CD4-positive, alpha-beta T cell (primary cell): ENCODE results near the gene TMEM114. TPM values are rescaled to one million over a fixed set of nuclear protein-coding genes. Genes with fewer than 3 reads are reported as not detected.

ENCODE experiments used
- ATAC-seq: fragments of 200-7000 bp; cut with Tn5 transposase; one replicate; pipeline ENCODE4 v1.10.0; 2022; ENCODE audit warnings: mild to moderate bottlenecking; ENCODE audit not compliant: poor library complexity
- CTCF ChIA-PET: fragments of 350-600 bp; sonication (Branson Sonifier 250); formaldehyde crosslinking; loops from one replicate; lab custom pipeline; 2021; ENCODE audit warnings: antibody characterized with exemption, inconsistent platforms; lab: Charles Lee
- POLR2A ChIA-PET: fragments of 350-600 bp; sonication (Branson Sonifier 250); formaldehyde crosslinking; loops from one replicate; lab custom pipeline; 2021; ENCODE audit warnings: antibody characterized with exemption, inconsistent platforms; lab: Charles Lee
- DNase-seq, 14 experiments: peaks; one replicate each; pipeline ENCODE4 v3.0.0-alpha.2; 2013 to 2020; ENCODE audit warnings: mixed read lengths in 2 of 14
- H3K27ac ChIP-seq, 2 donors: one replicate each; pipeline versions ENCODE4 v1.5.1 to v1.7.0; 2013; ENCODE audit warnings: low read length in 2 of 2, low read depth in 1 of 2, mild to moderate bottlenecking in 1 of 2
- H3K27me3 ChIP-seq, 2 experiments: 1 replicate in 1 of 2; 2 replicates in 1 of 2; pipeline versions ENCODE4 v1.6.1 to v1.7.0; 2013; ENCODE audit warnings: low read length in 2 of 2, control low read depth in 1 of 2, mild to moderate bottlenecking in 1 of 2, moderate library complexity in 1 of 2; ENCODE audit not compliant: insufficient read depth in 2 of 2, control insufficient read depth in 1 of 2
- H3K36me3 ChIP-seq: one replicate; pipeline ENCODE4 v1.6.1; 2013; ENCODE audit warnings: low read length, control low read depth; ENCODE audit not compliant: insufficient read depth
- H3K4me1 ChIP-seq: one replicate; pipeline ENCODE4 v1.6.1; 2013; ENCODE audit warnings: low read length, control low read depth; ENCODE audit not compliant: insufficient read depth
- H3K4me3 ChIP-seq: one replicate; pipeline ENCODE4 v1.5.1; 2013; ENCODE audit warnings: mild to moderate bottlenecking, low read length, moderate library complexity
- H3K9me3 ChIP-seq, 2 experiments: 1 replicate in 1 of 2; 2 replicates in 1 of 2; pipeline versions ENCODE4 v1.6.1 to v1.7.0; 2013; ENCODE audit warnings: low read length in 2 of 2, mild to moderate bottlenecking in 2 of 2, control low read depth in 1 of 2, moderate library complexity in 1 of 2; ENCODE audit not compliant: control insufficient read depth in 1 of 2, insufficient read depth in 1 of 2
- H3K27ac Mint-ChIP-seq: one replicate; pipeline ENCODE4 v1.8.0; 2020; ENCODE audit warnings: mixed read lengths
- H3K27me3 Mint-ChIP-seq: one replicate; pipeline ENCODE4 v1.8.0; 2021; ENCODE audit warnings: mixed read lengths
- H3K36me3 Mint-ChIP-seq: one replicate; pipeline ENCODE4 v1.8.0; 2021; ENCODE audit warnings: low read depth, mixed read lengths
- H3K4me1 Mint-ChIP-seq: one replicate; pipeline ENCODE4 v1.8.0; 2021; ENCODE audit warnings: low read depth, mixed read lengths
- H3K4me3 Mint-ChIP-seq: one replicate; pipeline ENCODE4 v1.8.0; 2020; ENCODE audit warnings: mild to moderate bottlenecking, mixed read lengths
- H3K9me3 Mint-ChIP-seq: one replicate; pipeline ENCODE4 v1.8.0; 2020; ENCODE audit warnings: mixed read lengths
- intact Hi-C, 2 experiments: fragments of 100-400 bp; cut with DNase I in 1 of 2; cut with micrococcal nuclease in 1 of 2; formaldehyde crosslinking; loops; one replicate each; pipeline versions ENCODE4 v1.15.1 to v1.9.0; 2023 to 2025; cut with DNase I, micrococcal nuclease
- polyA plus RNA-seq, 2 donors: library from polyadenylated mRNA; unstranded; fragments of 120-200 nt; gene quantifications; one replicate each; pipeline ENCODE4 v1.2.1, GENCODE V29; 2013
- total RNA-seq, 174 experiments: library from RNA in 2 of 174; stranded (reverse) in 2 of 174; gene quantifications; one replicate each; pipeline ENCODE4 v1.2.3 and lab custom pipeline; 2021 to 2026
- TF ChIP-seq, protein P1 (sequence below): fragments of 200-600 bp; IDR thresholded peaks from one replicate; pipeline ENCODE4 v1.8.0; 2022; ENCODE audit warnings: antibody characterized with exemption, mild to moderate bottlenecking

Gene TMEM114
- total RNA-seq (not detected), total RNA-seq (lab: John Stamatoyannopoulos, UW) (0 to 0.13 (median 0) reads per million in 172 experiments)
- not detected for polyA plus RNA-seq (2013, experiment 1 of 2)
- polyA plus RNA-seq (2013, experiment 2 of 2) = not detected

GRCh38 chr16:8589900-8590688 lies at the start of gene TMEM114:
TMEM114 (minus strand) TSS chr16:8590511; CDS start chr16:8589838, 673 bp downstream.
- H3K27ac ChIP-seq = no peak within 1 kb of the TSS
- Mint-ChIP-seq H3K27me3 (peaks cover 42% of the 10 kb centered on the region), H3K27ac (no peak within 1 kb of the TSS), H3K9me3 (no peaks in the 10 kb centered on the region), H3K36me3 (no peaks in the 10 kb centered on the region), H3K4me1 (peaks cover 12% of the 10 kb centered on the region), H3K4me3 (no peak within 1 kb of the TSS)
- DNase-seq = no peak
- POLR2A ChIA-PET = no interaction called here
- TF ChIP-seq, protein P1, sequence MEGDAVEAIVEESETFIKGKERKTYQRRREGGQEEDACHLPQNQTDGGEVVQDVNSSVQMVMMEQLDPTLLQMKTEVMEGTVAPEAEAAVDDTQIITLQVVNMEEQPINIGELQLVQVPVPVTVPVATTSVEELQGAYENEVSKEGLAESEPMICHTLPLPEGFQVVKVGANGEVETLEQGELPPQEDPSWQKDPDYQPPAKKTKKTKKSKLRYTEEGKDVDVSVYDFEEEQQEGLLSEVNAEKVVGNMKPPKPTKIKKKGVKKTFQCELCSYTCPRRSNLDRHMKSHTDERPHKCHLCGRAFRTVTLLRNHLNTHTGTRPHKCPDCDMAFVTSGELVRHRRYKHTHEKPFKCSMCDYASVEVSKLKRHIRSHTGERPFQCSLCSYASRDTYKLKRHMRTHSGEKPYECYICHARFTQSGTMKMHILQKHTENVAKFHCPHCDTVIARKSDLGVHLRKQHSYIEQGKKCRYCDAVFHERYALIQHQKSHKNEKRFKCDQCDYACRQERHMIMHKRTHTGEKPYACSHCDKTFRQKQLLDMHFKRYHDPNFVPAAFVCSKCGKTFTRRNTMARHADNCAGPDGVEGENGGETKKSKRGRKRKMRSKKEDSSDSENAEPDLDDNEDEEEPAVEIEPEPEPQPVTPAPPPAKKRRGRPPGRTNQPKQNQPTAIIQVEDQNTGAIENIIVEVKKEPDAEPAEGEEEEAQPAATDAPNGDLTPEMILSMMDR = no peak
- H3K4me3 ChIP-seq = no peak within 1 kb of the TSS
- no peak for ATAC-seq
- no peaks in the 10 kb centered on the region for H3K36me3 ChIP-seq
- peaks cover 40 to 57% of the 10 kb centered on the region in 2 experiments for H3K27me3 ChIP-seq
- peaks cover 0 to 17% of the 10 kb centered on the region in 2 experiments for H3K9me3 ChIP-seq
- intact Hi-C loops = no loop called here
- CTCF ChIA-PET = no interaction called here
- H3K4me1 ChIP-seq = peaks cover 10% of the 10 kb centered on the region

- H3K4me3 Mint-ChIP-seq = no peak overlapping the region
- intact Hi-C loops = no loop called here
- DNase-seq = no peak
Measured at GRCh38 chr16:8639694-8640093, 49.4 kb upstream of the TMEM114 start.

DNA sequence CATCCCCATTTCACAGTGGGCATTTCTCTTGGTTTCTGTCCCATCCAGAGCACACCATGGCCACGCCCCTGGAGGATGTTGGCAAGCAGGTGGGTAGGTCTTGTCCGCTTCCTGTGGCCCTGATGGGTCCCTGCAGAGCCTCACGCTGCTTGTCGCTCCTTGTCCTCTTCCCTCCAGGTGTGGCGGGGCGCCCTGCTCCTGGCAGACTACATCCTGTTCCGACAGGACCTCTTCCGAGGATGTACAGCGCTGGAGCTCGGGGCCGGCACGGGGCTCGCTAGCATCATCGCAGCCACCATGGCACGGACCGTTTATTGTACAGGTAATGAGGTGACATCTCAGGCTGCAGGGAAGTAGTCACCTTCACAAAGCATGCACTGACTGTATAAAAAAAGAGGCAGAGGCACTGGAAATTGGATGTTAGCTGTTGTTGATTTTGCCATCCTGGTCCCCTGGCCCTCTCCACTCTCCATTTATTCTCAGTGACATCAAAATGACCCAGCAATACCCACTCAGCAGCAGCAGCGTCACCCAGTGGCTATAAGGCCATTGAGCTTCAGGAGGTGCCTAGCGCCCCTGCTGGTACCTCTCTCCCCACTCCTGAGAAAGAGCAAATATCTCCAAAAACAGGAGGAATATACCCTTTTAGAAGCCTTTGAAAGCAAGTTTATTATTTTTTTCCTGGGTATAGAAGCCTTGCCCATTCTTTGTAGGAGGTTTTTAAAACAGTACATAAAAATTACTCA lies 44.9 kb upstream of the TMEM114 start:
- peaks cover 88% of the 10 kb centered on the region for H3K36me3 Mint-ChIP-seq
- Histone ChIP-seq H3K27me3 (no peaks in the 10 kb centered on the region), H3K27ac (no peak overlapping the region), H3K4me3 (no peak overlapping the region), H3K4me1 (peaks cover 3% of the 10 kb centered on the region), H3K9me3 (no peaks in the 10 kb centered on the region), H3K36me3 (peaks cover 87% of the 10 kb centered on the region)
- DNase-seq (no peak), ATAC-seq (no peak)
- intact Hi-C loops = no loop called here
- H3K4me3 Mint-ChIP-seq = no peak overlapping the region
- no peaks in the 10 kb centered on the region for H3K9me3 Mint-ChIP-seq
- H3K4me1 Mint-ChIP-seq = no peaks in the 10 kb centered on the region
- POLR2A ChIA-PET = no interaction called here
- TF ChIP-seq, protein P1 = no peak
- H3K27ac Mint-ChIP-seq = no peak overlapping the region
- CTCF ChIA-PET = interaction anchor here (0.6 kb wide), 1 partner anchor 1862 kb away, joined by 3 read pairs; no protein-coding TSS in a partner anchor
- no peaks in the 10 kb centered on the region for H3K27me3 Mint-ChIP-seq

More at GRCh38 chr16:8639694-8640093, 49.4 kb upstream of the TMEM114 start:
- Mint-ChIP-seq H3K4me1 (peaks cover 7% of the 10 kb centered on the region), H3K36me3 (peaks cover 85% of the 10 kb centered on the region), H3K9me3 (no peaks in the 10 kb centered on the region), H3K27ac (no peak overlapping the region), H3K27me3 (no peaks in the 10 kb centered on the region)
- TF ChIP-seq, protein P1 = no peak
- ATAC-seq = no peak
- Histone ChIP-seq H3K27ac (no peak overlapping the region), H3K4me3 (no peak overlapping the region), H3K36me3 (peaks cover 82% of the 10 kb centered on the region), H3K9me3 (no peaks in the 10 kb centered on the region), H3K4me1 (peaks cover 9% of the 10 kb centered on the region), H3K27me3 (no peaks in the 10 kb centered on the region)
- CTCF ChIA-PET = no interaction called here
- POLR2A ChIA-PET = no interaction called here
